ENCODE data around the gene PLCB1. TPM values are rescaled to one million over a fixed set of nuclear protein-coding genes. Genes with fewer than 3 reads are reported as not detected.

The PLCB1 gene
- total RNA-seq, 3 donors from 2014 or later, result 12.2 to 106 (median 30.5) TPM

DNA sequence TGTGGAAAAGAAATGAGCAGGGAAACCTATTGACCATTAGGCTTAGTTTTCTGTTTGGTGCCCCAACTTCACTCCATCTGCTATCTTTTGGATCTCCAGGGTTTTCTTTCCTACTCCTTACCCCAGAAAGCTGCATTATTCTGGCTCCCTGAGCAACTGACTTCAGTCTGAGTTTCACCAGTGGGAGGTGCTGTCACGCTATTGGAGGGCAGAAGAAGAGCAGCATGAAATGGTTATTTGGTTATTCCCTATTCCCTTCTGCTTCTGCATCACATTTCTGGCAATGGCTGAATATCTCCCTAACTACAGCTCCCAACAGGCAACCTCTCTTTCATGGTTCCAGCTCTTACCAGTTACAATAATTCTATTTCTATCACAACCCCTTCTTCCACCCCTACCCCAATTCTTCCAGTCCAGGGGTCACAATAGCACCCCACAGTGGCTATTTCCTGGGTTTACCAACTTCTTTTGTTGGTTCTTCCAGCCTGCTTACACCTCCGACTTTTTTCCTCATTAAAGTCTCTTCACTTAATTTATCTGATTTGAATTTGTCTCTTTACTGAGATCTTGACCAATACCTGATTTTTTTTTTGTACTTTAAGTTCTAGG, 311.5 kb downstream of the PLCB1 start:
- H3K9me3 ChIP-seq, result no peaks in the 10 kb centered on the region
- no peak overlapping the region for H3K4me3 ChIP-seq
- TF ChIP-seq POLR2A (IDR thresholded peaks at IDR 0.05), result no peak
- TF ChIP-seq, protein P1, sequence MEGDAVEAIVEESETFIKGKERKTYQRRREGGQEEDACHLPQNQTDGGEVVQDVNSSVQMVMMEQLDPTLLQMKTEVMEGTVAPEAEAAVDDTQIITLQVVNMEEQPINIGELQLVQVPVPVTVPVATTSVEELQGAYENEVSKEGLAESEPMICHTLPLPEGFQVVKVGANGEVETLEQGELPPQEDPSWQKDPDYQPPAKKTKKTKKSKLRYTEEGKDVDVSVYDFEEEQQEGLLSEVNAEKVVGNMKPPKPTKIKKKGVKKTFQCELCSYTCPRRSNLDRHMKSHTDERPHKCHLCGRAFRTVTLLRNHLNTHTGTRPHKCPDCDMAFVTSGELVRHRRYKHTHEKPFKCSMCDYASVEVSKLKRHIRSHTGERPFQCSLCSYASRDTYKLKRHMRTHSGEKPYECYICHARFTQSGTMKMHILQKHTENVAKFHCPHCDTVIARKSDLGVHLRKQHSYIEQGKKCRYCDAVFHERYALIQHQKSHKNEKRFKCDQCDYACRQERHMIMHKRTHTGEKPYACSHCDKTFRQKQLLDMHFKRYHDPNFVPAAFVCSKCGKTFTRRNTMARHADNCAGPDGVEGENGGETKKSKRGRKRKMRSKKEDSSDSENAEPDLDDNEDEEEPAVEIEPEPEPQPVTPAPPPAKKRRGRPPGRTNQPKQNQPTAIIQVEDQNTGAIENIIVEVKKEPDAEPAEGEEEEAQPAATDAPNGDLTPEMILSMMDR (IDR thresholded peaks at IDR 0.05), result no peak
- DNase-seq (ENCODE audit: low spot score in 2 of 2), result no peak
- no peaks in the 10 kb centered on the region for H3K4me1 ChIP-seq
- H3K36me3 ChIP-seq, result no peaks in the 10 kb centered on the region
- no peaks in the 10 kb centered on the region for H3K27me3 ChIP-seq
- H3K27ac ChIP-seq, result no peak overlapping the region
- intact Hi-C loops (cut with DNase I; ENCODE audit: low total_unique reads), result no loop called here

DNA sequence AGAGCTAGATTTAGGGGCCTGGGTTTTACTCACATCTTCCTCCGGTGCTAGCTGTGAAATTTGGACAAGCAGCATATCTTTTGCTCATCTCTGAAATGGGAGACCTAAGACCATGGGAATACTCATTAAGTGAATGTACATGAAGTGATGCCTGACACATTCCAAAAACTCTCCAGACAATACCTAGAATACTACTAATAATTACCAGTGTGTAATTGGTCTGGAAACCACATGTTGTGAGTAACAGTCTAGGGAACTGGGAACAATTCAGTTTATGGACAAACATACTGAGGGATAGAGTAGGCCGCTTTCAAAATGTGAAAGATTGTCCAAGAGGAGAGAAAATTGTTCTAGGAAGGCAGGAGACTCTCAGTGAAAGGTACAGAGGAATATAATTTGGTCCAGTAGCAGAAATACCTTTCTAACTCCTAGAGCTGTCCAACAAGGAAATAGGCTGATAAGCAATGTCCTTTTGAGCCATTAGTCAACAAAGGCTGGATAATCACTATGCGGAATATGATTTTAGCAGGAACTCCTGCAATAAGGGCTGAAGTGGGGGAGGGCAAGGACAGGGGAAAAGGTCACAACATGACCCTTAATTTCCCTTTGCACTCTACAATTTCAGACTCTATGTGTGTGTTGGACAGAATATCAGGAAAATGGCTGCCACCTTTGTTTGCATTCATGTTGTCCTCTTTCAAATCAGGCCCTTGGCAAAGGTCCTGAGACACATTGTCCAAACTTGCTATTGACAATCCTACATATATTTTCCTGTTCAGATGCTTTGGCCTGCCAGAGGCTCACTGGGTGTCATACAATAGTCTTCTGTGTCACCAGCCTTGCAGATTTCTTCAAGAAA, 315.4 kb downstream of the PLCB1 start:
- H3K4me1 ChIP-seq, result no peaks in the 10 kb centered on the region
- intact Hi-C loops (cut with DNase I; ENCODE audit: low total_unique reads), result no loop called here
- TF ChIP-seq POLR2A (IDR thresholded peaks at IDR 0.05) (no peak), POLR2AphosphoS5 (IDR thresholded peaks at IDR 0.05) (no peak)
- TF ChIP-seq, protein P1 (IDR thresholded peaks at IDR 0.05), result no peak
- no peaks in the 10 kb centered on the region for H3K36me3 ChIP-seq
- H3K27me3 ChIP-seq, result no peaks in the 10 kb centered on the region
- no peak overlapping the region for H3K27ac ChIP-seq
- no peak for DNase-seq (ENCODE audit: low spot score in 2 of 2)
- H3K4me3 ChIP-seq, result no peak overlapping the region
- H3K9me3 ChIP-seq, result no peaks in the 10 kb centered on the region

DNA sequence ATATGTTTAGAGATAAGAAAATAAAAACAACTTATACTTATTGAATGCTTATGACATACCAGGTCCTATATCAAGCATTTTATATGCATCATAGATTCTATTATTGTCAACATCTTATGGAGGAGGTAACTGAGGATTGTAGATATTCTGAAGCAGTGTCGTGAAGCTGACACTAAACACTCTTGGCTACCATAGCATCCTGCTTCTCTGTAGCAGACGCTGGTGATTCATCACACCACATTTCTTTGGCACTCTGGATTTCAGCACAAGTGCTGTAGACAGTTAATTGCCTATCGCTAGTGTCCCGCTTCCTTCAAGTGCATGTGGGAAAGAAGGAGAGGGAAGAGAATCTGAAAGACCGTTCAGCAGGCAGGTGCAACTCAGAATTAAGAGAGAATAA, 317.1 kb downstream of the PLCB1 start:
- TF ChIP-seq POLR2AphosphoS5 (IDR thresholded peaks at IDR 0.05) (no peak), POLR2A (IDR thresholded peaks at IDR 0.05) (no peak)
- TF ChIP-seq, protein P1 (IDR thresholded peaks at IDR 0.05), result no peak
- intact Hi-C loops (cut with DNase I; ENCODE audit: low total_unique reads), result no loop called here
- H3K27me3 ChIP-seq, result no peaks in the 10 kb centered on the region

DNA sequence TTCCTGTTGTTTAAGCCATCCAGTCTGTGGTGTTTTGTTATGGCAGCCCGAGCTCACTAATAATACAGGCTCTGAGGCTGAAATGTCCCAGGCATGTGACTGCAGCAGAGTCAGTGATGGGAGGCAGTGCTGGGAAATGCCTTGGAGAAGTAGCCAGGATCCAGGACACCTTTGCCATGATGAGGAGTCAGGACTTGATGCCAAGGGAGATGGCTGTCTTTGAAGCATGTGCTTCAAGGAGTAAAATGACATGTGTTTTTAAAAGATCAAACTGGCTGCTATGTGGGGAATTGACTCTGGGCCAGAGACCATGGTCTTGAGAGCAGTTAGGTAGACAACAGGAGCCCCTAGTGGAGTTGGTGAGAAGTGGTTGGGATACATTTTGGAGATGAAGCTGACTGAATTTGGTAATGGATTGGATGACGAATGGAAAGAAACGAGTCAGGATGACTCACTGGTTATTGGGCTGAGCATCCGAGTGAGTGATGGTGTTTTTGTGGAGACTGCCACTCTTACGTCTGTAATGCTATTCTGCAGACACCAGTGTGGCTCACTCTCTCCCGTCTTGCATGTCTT, 322.2 kb downstream of the PLCB1 start:
- Histone ChIP-seq H3K27me3 (no peaks in the 10 kb centered on the region), H3K27ac (no peak overlapping the region), H3K4me1 (no peaks in the 10 kb centered on the region), H3K4me3 (no peak overlapping the region), H3K36me3 (no peaks in the 10 kb centered on the region), H3K9me3 (no peaks in the 10 kb centered on the region)
- TF ChIP-seq POLR2A (IDR thresholded peaks at IDR 0.05) (no peak), POLR2AphosphoS5 (IDR thresholded peaks at IDR 0.05) (no peak)
- TF ChIP-seq, protein P1 (IDR thresholded peaks at IDR 0.05), result no peak
- no peak for DNase-seq (ENCODE audit: low spot score in 2 of 2)
- intact Hi-C loops (cut with DNase I; ENCODE audit: low total_unique reads), result no loop called here

More for the DNA sequence above, 317.1 kb downstream of the PLCB1 start:
- no peaks in the 10 kb centered on the region for H3K9me3 ChIP-seq
- no peak for DNase-seq (ENCODE audit: low spot score in 2 of 2)
- H3K36me3 ChIP-seq, result no peaks in the 10 kb centered on the region
- H3K27ac ChIP-seq, result no peak overlapping the region
- no peak overlapping the region for H3K4me3 ChIP-seq
- H3K4me1 ChIP-seq, result no peaks in the 10 kb centered on the region

DNA sequence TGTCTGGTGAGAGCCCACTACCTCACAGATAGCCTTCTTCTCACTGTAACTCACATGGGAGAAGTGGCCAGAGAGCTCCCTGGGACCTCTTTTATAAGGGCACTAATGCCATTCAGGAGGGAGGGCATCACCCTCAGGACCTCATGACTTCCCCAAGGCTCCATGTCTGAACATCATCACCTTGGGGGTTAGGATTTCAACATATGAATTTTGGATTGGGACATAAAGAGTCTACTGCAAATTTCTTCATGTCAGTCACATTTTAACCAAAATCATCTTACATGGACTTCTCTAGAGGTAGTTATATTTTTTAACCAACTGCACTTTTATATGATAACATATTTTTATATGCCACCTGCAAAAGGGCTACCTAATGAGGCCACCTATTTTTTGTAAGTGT, 324.7 kb downstream of the PLCB1 start:
- Histone ChIP-seq H3K4me1 (no peaks in the 10 kb centered on the region), H3K27me3 (no peaks in the 10 kb centered on the region), H3K4me3 (no peak overlapping the region), H3K36me3 (no peaks in the 10 kb centered on the region), H3K9me3 (no peaks in the 10 kb centered on the region), H3K27ac (no peak overlapping the region)
- TF ChIP-seq POLR2A (IDR thresholded peaks at IDR 0.05) (no peak), POLR2AphosphoS5 (IDR thresholded peaks at IDR 0.05) (no peak)
- TF ChIP-seq, protein P1 (IDR thresholded peaks at IDR 0.05), result no peak
- no peak for DNase-seq (ENCODE audit: low spot score in 2 of 2)
- intact Hi-C loops (cut with DNase I; ENCODE audit: low total_unique reads), result no loop called here

Measured in breast epithelium (tissue), 4 donors.